Measurements from ENCODE around the gene PMP22.

PMP22 gene

DNA sequence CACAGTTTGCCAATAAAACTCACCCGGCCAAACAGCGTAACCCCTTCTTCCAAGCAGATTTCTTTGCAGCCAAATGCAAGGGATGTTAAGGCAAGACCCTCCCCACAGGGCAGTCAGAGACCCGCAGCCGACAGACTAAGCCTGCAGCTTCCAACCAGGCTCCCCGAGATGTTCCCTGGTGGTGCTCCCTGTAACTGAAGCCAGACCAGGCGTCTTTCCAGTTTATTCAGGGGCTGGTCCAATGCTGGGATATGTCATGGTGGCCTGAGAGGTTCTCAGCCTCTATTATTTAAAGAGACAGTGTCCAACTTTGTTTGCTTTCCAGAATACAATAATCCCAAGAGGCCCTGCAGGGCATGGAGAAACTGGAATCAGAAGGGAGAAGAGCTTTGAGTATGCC lies at the start of gene PMP22:
Gene PMP22 (minus strand): TSS at position 196 of the 400 bp plus-strand sequence. CDS start 4,599 bp downstream, outside the sequence.
- DNase-seq (ENCODE audit: low read depth): no peak
- H3K4me3 ChIP-seq (ENCODE audit: low read depth, low read length): no peak within 1 kb of the TSS
- TF ChIP-seq, protein P1, sequence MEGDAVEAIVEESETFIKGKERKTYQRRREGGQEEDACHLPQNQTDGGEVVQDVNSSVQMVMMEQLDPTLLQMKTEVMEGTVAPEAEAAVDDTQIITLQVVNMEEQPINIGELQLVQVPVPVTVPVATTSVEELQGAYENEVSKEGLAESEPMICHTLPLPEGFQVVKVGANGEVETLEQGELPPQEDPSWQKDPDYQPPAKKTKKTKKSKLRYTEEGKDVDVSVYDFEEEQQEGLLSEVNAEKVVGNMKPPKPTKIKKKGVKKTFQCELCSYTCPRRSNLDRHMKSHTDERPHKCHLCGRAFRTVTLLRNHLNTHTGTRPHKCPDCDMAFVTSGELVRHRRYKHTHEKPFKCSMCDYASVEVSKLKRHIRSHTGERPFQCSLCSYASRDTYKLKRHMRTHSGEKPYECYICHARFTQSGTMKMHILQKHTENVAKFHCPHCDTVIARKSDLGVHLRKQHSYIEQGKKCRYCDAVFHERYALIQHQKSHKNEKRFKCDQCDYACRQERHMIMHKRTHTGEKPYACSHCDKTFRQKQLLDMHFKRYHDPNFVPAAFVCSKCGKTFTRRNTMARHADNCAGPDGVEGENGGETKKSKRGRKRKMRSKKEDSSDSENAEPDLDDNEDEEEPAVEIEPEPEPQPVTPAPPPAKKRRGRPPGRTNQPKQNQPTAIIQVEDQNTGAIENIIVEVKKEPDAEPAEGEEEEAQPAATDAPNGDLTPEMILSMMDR (IDR thresholded peaks at IDR 0.05; ENCODE audit: control insufficient read depth, extremely low read depth, insufficient read depth): no peak

DNA sequence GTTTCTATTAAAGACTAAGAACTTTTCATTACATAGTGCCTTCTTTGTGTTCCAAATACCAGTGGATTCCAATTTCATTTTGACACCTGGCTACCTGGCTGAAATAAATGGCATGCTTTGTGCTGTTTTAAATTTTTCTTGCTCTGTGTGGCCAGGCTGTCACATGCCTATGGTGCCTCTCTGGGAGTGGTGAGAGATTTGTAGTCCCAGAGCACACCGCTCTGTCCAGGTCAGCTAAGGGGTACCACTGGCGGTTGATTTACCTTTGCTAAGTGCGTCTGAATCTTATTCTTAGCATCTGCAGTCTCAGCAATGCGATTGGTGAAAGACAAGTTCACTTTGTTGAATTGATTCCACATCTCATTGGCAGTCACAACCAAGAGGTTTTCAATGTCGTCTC lies 46.9 kb upstream of the PMP22 start:
- DNase-seq (ENCODE audit: low read depth): no peak
- TF ChIP-seq, protein P1 (IDR thresholded peaks at IDR 0.05; ENCODE audit: control insufficient read depth, extremely low read depth, insufficient read depth): no peak
- H3K4me3 ChIP-seq (ENCODE audit: low read depth, low read length): no peak overlapping the region

DNA sequence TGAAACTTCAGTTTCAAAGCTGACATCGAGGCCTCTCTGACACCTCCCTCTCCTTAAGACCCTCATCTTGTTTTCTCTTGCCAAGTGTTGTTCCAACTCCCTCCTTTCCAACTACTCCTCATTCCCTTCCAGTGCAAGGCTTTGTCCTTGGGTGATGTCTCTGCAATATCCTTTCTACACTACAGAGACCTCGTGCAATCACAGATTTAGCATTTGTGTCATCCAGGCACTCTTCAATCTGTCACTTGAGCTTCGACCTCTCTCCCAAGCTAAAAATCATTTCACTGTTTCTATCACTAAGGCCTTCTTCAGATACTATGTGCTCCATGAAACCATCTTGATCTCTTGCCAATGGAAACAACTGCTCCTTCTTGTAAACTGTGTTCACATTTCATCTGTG lies 44.7 kb upstream of the PMP22 start:
- TF ChIP-seq, protein P1 (IDR thresholded peaks at IDR 0.05; ENCODE audit: control insufficient read depth, extremely low read depth, insufficient read depth): no peak
- no peak for DNase-seq (ENCODE audit: low read depth)
- H3K4me3 ChIP-seq (ENCODE audit: low read depth, low read length): no peak overlapping the region

DNA sequence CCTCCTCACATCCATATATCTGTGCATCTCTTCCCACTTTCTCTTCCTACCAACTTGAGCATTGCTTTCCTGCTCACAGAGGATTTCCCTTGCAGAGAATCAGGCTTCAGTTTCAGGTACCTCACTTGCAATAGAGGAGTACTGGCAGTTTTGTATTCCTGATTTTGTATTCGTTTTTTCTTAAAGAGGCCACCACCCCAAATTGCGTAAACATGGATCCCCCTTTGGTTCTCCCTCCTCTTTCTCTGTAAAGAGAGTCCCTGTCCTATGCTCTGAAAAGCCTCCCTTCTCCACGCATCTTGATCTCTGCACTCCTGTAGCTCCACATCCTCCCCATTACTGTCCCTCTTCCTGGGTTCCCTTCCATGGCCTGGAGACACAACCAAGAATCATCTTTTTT lies 44.1 kb upstream of the PMP22 start:
- DNase-seq (ENCODE audit: low read depth): no peak
- TF ChIP-seq, protein P1 (IDR thresholded peaks at IDR 0.05; ENCODE audit: control insufficient read depth, extremely low read depth, insufficient read depth): no peak
- H3K4me3 ChIP-seq (ENCODE audit: low read depth, low read length): no peak overlapping the region

DNA sequence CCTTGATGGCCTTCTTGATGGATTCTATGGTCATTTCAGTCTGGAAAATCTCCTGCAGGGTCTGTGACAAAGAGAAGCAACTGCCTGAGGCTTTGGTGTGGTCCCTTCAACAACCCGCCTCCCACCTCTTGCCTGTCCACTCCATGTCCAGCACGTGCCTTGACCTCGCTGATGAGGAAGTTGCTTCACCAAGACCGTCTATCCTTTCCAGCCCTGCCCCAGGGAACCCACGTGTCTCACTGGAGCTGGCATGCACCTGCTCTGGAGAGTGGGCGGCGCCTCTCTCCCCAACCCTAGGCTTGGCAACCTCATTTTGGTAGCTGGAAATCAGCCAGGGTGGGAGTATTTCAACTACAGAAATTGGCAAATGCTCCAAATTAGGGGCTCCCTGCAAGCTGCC lies 43.6 kb upstream of the PMP22 start:
- no peak overlapping the region for H3K4me3 ChIP-seq (ENCODE audit: low read depth, low read length)
- no peak for DNase-seq (ENCODE audit: low read depth)
- TF ChIP-seq, protein P1 (IDR thresholded peaks at IDR 0.05; ENCODE audit: control insufficient read depth, extremely low read depth, insufficient read depth): no peak

DNA sequence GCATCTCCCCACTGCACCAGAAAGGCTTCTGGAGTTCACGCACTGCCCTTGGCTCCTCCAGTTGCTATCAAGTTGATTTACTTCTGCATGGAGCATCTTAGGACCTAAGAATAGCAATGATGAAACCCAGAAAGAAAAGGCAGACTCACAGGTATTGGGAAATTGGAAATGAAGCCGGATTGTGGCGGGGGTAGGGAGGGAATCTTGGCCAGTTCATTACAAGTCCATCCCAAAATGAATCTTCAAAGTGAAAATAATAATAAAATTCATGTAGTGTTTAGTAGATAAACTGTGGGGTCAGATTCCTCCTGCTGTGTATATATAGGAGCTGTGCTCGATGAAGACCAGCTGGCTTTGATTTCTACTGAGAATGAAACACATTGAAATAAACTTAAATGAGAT lies 42.6 kb upstream of the PMP22 start:
- TF ChIP-seq, protein P1 (IDR thresholded peaks at IDR 0.05; ENCODE audit: control insufficient read depth, extremely low read depth, insufficient read depth): no peak
- no peak for DNase-seq (ENCODE audit: low read depth)
- H3K4me3 ChIP-seq (ENCODE audit: low read depth, low read length): no peak overlapping the region

DNA sequence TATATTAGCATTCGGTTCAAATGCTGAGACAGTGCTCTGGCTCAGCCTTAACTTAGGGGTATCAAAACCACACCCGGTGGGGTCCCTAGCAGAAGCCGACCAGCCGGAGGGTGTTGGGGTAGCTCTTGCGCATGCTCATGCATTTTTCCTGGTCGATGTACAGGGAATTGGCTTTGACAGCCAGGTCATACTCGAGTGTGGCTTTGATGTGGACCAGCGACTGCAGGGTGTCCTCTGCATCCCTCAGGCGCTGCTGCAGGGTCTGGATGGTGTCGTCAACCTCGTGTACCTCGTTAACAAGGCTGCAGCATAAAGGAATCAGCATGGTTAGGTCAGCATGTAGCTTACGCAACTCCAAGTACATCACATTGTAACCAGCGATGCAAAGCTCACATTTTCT lies 38.7 kb upstream of the PMP22 start:
- TF ChIP-seq, protein P1 (IDR thresholded peaks at IDR 0.05; ENCODE audit: control insufficient read depth, extremely low read depth, insufficient read depth): no peak
- H3K4me3 ChIP-seq (ENCODE audit: low read depth, low read length): no peak overlapping the region

More for the DNA sequence above, 38.7 kb upstream of the PMP22 start:
- no peak for DNase-seq (ENCODE audit: low read depth)
